Measurements from ENCODE around the gene SLC15A1.
"Not testable (repeated sequence)": the region's sequence is repeated elsewhere in the genome, so short reads cannot be mapped to it uniquely, and the experiment has no call there.

The SLC15A1 gene

DNA sequence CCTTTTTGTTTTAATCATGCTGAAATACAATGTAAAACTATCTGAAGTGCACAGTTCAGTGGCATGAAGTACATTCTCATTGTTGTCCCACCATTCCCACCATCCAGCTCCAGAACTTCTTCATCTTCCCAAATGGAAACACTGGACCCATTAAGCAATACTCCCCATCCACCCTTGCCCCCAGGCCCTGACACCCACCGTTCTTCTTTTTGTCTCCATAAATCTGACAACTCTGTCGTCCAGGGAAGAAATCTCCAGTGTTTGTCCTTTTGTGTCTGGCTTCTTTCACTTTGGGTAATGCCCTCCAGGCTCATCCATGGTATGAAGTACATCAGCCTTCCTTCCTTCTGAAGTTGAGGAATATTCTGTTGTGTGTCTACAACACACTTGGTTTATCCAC, 2.6 kb upstream of the SLC15A1 start:
- DNase-seq (ENCODE audit: low read depth): no peak
- TF ChIP-seq MYC (IDR thresholded peaks at IDR 0.05; ENCODE audit: low read depth, low read length) (no peak), POLR2A (IDR thresholded peaks at IDR 0.05; ENCODE audit: extremely low read depth, insufficient read length) (no peak)
- TF ChIP-seq, protein P1, sequence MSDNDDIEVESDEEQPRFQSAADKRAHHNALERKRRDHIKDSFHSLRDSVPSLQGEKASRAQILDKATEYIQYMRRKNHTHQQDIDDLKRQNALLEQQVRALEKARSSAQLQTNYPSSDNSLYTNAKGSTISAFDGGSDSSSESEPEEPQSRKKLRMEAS (IDR thresholded peaks at IDR 0.05; ENCODE audit: low read depth, low read length): no peak
- TF ChIP-seq, protein P2, sequence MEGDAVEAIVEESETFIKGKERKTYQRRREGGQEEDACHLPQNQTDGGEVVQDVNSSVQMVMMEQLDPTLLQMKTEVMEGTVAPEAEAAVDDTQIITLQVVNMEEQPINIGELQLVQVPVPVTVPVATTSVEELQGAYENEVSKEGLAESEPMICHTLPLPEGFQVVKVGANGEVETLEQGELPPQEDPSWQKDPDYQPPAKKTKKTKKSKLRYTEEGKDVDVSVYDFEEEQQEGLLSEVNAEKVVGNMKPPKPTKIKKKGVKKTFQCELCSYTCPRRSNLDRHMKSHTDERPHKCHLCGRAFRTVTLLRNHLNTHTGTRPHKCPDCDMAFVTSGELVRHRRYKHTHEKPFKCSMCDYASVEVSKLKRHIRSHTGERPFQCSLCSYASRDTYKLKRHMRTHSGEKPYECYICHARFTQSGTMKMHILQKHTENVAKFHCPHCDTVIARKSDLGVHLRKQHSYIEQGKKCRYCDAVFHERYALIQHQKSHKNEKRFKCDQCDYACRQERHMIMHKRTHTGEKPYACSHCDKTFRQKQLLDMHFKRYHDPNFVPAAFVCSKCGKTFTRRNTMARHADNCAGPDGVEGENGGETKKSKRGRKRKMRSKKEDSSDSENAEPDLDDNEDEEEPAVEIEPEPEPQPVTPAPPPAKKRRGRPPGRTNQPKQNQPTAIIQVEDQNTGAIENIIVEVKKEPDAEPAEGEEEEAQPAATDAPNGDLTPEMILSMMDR (IDR thresholded peaks at IDR 0.05; ENCODE audit: low read depth, low read length): no peak
- H3K4me3 ChIP-seq (ENCODE audit: low read depth, low read length): no peak overlapping the region

DNA sequence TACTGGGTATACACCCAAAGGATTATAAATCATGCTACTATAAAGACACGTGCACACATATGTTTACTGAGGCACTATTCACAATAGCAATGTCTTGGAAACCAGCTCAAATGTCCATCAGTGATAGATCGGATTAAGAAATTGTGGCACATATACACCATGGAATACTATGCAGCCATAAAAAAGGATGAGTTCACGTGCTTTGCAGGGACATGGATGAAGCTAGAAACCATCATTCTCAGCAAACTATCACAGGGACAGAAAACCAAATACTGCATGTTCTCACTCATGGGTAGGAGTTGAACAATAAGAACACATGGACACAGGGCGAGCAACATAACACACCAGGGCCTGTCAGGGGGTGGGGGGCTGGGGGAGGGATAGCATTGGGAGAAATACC, 2.0 kb upstream of the SLC15A1 start:
- DNase-seq (ENCODE audit: low read depth); H3K4me3 ChIP-seq (ENCODE audit: low read depth, low read length): not testable (repeated sequence)

DNA sequence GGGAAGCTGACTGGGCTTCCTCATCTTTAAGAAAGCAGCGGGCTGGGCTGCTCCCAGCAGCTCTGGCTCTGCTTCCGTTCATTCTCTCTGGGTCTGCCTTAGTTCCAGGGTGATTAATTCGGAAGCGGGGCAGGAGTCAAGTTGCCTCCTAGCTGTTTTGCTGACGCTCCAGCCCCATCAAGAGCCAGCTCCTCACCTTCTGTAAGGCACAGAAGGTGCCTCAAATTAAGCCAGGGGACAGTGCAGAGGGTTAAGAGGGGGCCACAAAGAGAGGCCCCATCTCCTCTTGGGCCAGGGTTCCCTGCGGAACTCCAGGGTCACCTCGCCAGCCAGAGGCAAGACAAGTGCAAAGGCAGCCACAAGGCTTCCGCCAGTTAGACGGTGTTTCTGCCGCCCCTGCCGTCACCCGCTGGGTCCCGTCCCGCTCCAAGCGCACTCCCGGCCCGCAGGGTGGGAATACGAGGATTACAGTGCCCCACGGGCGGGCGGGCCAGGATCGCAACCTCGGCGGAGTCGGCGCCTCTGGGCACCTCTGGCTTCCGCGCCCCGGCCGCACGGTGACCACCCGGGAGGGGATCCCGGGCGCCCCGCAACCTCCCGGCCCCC, 508 bp downstream of the SLC15A1 start:
- DNase-seq (ENCODE audit: low read depth): no peak
- TF ChIP-seq, protein P2 (IDR thresholded peaks at IDR 0.05; ENCODE audit: low read depth, low read length): no peak
- TF ChIP-seq, protein P1 (IDR thresholded peaks at IDR 0.05; ENCODE audit: low read depth, low read length): no peak
- no peak for TF ChIP-seq MYC (IDR thresholded peaks at IDR 0.05; ENCODE audit: low read depth, low read length)
- no peak for TF ChIP-seq POLR2A (IDR thresholded peaks at IDR 0.05; ENCODE audit: extremely low read depth, insufficient read length)

DNA sequence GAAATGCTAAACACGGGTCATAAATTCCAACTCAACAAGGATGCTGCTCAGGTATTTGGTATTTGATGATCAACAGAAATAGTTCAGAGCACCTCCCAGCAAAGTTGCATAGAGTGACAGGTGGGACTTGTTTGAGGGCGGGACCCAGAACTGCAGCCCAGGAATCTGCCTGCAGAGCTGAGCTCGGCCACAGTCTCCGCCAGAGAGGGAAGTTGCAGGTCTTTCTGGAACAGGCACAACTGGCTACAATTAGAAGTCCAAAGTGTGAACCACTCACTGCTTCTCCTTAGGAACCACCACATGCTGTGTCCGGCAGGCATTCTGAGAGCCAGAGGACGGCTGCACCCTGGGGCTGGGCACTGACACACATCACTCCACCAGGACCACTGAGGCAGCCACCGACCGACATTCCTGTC, 1.1 kb downstream of the SLC15A1 start:
- no peak for DNase-seq (ENCODE audit: low read depth)
- no peak overlapping the region for H3K4me3 ChIP-seq (ENCODE audit: low read depth, low read length)
- TF ChIP-seq POLR2A (IDR thresholded peaks at IDR 0.05; ENCODE audit: extremely low read depth, insufficient read length): no peak
- TF ChIP-seq, protein P2 (IDR thresholded peaks at IDR 0.05; ENCODE audit: low read depth, low read length): no peak
- TF ChIP-seq MYC (IDR thresholded peaks at IDR 0.05; ENCODE audit: low read depth, low read length): no peak
- TF ChIP-seq, protein P1 (IDR thresholded peaks at IDR 0.05; ENCODE audit: low read depth, low read length): no peak

More for the DNA sequence above, 508 bp downstream of the SLC15A1 start:
- H3K4me3 ChIP-seq (ENCODE audit: low read depth, low read length): no peak overlapping the region

DNA sequence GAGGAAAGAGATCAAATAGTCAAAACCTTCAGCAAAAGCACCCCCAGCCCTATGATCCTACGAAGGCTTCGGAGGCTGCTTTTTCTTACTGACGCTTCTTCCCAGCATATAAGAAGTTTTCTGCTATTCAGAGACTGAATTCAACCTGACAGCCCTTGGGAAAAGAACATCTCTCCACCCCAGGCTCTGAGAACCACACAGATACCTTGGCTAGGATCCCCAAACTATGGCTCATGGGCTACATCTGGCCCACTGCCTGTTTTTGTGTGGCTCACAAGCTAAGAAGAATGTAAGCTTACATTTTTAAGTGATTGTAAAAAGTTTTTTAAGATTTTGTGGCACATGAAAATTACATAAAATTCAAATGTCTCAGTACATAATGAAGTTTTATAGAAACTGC, 3.0 kb downstream of the SLC15A1 start:
- no peak overlapping the region for H3K4me3 ChIP-seq (ENCODE audit: low read depth, low read length)
- TF ChIP-seq, protein P1 (IDR thresholded peaks at IDR 0.05; ENCODE audit: low read depth, low read length): no peak
- TF ChIP-seq POLR2A (IDR thresholded peaks at IDR 0.05; ENCODE audit: extremely low read depth, insufficient read length) (no peak), MYC (IDR thresholded peaks at IDR 0.05; ENCODE audit: low read depth, low read length) (no peak)
- TF ChIP-seq, protein P2 (IDR thresholded peaks at IDR 0.05; ENCODE audit: low read depth, low read length): no peak
- DNase-seq (ENCODE audit: low read depth): no peak

DNA sequence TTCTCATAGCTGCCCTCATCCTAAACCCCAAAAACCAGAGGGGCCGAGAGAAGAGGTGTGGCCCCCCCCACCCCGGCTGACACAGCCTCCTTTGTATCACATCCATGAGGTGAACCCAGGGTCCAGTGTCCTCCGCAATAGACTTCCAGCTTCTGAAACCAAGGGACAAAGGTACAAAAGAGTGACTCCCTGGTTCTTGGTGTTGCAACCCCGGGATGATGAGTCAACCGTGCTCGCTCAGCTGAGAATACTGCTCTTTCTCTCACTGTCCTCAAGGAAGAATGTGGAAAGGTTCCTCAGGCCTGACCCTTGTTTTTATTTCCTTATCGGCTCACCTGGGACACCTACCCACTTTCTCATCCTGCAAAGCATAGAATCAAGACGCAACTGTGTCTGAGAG, 5.5 kb downstream of the SLC15A1 start:
- no peak for DNase-seq (ENCODE audit: low read depth)
- TF ChIP-seq POLR2A (IDR thresholded peaks at IDR 0.05; ENCODE audit: extremely low read depth, insufficient read length) (no peak), MYC (IDR thresholded peaks at IDR 0.05; ENCODE audit: low read depth, low read length) (no peak)
- TF ChIP-seq, protein P1 (IDR thresholded peaks at IDR 0.05; ENCODE audit: low read depth, low read length): no peak
- TF ChIP-seq, protein P2 (IDR thresholded peaks at IDR 0.05; ENCODE audit: low read depth, low read length): no peak
- H3K4me3 ChIP-seq (ENCODE audit: low read depth, low read length): no peak overlapping the region
